Mesothelial cell of epicardium (in vitro differentiated cells): ENCODE results near the gene TYW5. TPM values are rescaled to one million over a fixed set of nuclear protein-coding genes. Genes with fewer than 3 reads are reported as not detected.

Experiments
- DNase-seq, 2 experiments: peaks; one replicate each; pipeline ENCODE4 v3.0.0; 2021; ENCODE audit warnings: low spot score in 2 of 2; ENCODE audit not compliant: unreplicated experiment in 2 of 2
- H3K27ac Mint-ChIP-seq: 2 replicates; pipeline ENCODE4 v1.8.0; 2021; ENCODE audit warnings: mixed read lengths
- H3K27me3 Mint-ChIP-seq: 2 replicates; pipeline ENCODE4 v1.8.0; 2021; ENCODE audit warnings: low read depth, mixed read lengths
- H3K36me3 Mint-ChIP-seq: 2 replicates; pipeline ENCODE4 v1.8.0; 2021; ENCODE audit warnings: mixed read lengths
- H3K4me1 Mint-ChIP-seq: 2 replicates; pipeline ENCODE4 v1.8.0; 2021; ENCODE audit warnings: mixed read lengths
- H3K4me3 Mint-ChIP-seq: 2 replicates; pipeline ENCODE4 v1.8.0; 2021; ENCODE audit warnings: mild to moderate bottlenecking, moderate library complexity, mixed read lengths
- H3K9me3 Mint-ChIP-seq: 2 replicates; pipeline ENCODE4 v1.8.0; 2021; ENCODE audit warnings: mixed read lengths
- CTCF ChIP-seq: fragments of 200-600 bp; sonication (generic); IDR thresholded peaks from one replicate; pipeline ENCODE4 v1.5.0; 2021; ENCODE audit warnings: antibody characterized with exemption; ENCODE audit not compliant: unreplicated experiment
- total RNA-seq: library from RNA; stranded (reverse); gene quantifications from 3 replicates; pipeline ENCODE4 v1.2.1, GENCODE V29; 2021

TYW5 gene
- total RNA-seq, 1 donor from 2014 or later: 12.2 TPM

GRCh38 chr2:199910338-199911051, 44.8 kb downstream of the TYW5 start:
- Mint-ChIP-seq H3K36me3 (no peaks in the 10 kb centered on the region), H3K27me3 (peaks cover 3% of the 10 kb centered on the region), H3K4me3 (peak overlapping the region; percentile 87), H3K27ac (peak overlapping the region; percentile 97), H3K4me1 (peaks cover 21% of the 10 kb centered on the region), H3K9me3 (no peaks in the 10 kb centered on the region)
- TF ChIP-seq CTCF: no peak
- DNase-seq: no peak

- no peak for DNase-seq
These were observed 48.1 kb downstream of the TYW5 start for GRCh38 chr2:199907008-199907714.

GRCh38 chr2:199903111-199903510, 52.2 kb downstream of the TYW5 start:
- no peak overlapping the region for H3K4me3 Mint-ChIP-seq

More at GRCh38 chr2:199907008-199907714, 48.1 kb downstream of the TYW5 start:
- no peak for TF ChIP-seq CTCF
- Mint-ChIP-seq H3K9me3 (no peaks in the 10 kb centered on the region), H3K27me3 (peaks cover 4% of the 10 kb centered on the region), H3K36me3 (no peaks in the 10 kb centered on the region), H3K27ac (no peak overlapping the region), H3K4me3 (no peak overlapping the region), H3K4me1 (peaks cover 6% of the 10 kb centered on the region)

GRCh38 chr2:199902486-199903110, 52.7 kb downstream of the TYW5 start:
- TF ChIP-seq CTCF: no peak
- Mint-ChIP-seq H3K9me3 (no peaks in the 10 kb centered on the region), H3K4me3 (no peak overlapping the region), H3K27me3 (peaks cover 4% of the 10 kb centered on the region), H3K4me1 (no peaks in the 10 kb centered on the region), H3K27ac (no peak overlapping the region), H3K36me3 (no peaks in the 10 kb centered on the region)
- no peak for DNase-seq

More at GRCh38 chr2:199903111-199903510, 52.2 kb downstream of the TYW5 start:
- Mint-ChIP-seq H3K27me3 (peaks cover 4% of the 10 kb centered on the region), H3K27ac (no peak overlapping the region), H3K4me1 (no peaks in the 10 kb centered on the region), H3K36me3 (no peaks in the 10 kb centered on the region), H3K9me3 (no peaks in the 10 kb centered on the region)
- DNase-seq: no peak
- no peak for TF ChIP-seq CTCF

GRCh38 chr2:199901942-199902341, 53.3 kb downstream of the TYW5 start:
- TF ChIP-seq CTCF: no peak
- peaks cover 4% of the 10 kb centered on the region for H3K27me3 Mint-ChIP-seq
- no peaks in the 10 kb centered on the region for H3K36me3 Mint-ChIP-seq
- H3K27ac Mint-ChIP-seq: no peak overlapping the region
- no peaks in the 10 kb centered on the region for H3K9me3 Mint-ChIP-seq
- DNase-seq: no peak
- H3K4me1 Mint-ChIP-seq: no peaks in the 10 kb centered on the region
- H3K4me3 Mint-ChIP-seq: no peak overlapping the region
